HG03558 (cell line): Measurements from ENCODE around the gene ZNF385D.
"Not testable (repeated sequence)": the region's sequence is repeated elsewhere in the genome, so short reads cannot be mapped to it uniquely, and the experiment has no call there.

Experiments used
- ATAC-seq: cut with Tn5 transposase; IDR thresholded peaks from one replicate; pipeline ENCODE4 v1.9.1; 2021; ENCODE audit warnings: moderate number of reproducible peaks; ENCODE audit not compliant: unreplicated experiment; ENCODE audit errors: extremely low read depth

The ZNF385D gene

DNA sequence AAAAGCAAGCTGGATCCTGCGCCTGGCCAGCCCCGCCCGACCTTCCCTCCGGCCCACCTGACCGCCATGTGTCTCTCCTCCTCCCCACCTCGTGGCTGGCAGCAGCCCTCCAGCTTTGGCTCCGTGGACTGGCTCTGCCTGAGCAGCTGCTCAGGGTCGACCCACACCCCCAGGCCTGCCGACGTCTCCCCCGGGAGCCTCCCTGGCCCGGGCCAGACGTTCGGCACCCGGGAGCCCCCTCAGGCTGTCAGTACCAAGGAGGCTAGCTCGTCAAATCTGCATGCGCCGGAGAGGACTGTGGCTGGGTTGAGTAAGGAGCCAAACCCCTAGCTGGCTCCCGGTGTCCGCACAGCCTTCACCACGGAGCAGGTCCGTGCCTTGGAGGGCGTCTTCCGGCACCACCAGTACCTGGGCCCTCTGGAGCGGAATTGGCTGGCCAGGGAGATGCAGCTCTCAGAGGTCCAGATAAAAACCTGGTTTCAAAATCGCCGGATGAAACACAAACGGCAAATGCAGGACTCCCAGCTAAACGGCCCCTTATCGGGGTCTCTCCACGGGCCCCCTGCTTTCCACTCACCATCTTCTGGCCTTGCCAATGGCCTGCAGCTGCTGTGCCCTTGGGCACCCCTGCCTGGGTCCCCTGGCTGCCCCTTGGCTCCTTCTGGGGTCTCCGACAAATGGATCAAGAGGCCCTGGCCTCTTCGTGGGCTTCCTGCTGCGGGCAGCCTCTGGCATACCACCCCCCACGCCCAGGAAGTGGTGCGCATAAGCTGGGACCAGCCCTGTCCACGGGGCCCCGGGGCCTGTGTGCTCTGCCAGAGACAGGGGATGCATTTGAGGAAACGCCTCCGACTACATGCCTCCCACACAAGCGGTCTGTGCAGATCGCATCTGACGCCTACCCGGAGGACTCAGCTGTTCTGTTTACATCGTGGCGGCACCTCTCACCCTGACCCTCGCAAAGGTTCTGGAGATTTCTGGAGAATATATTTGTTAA, 345.0 kb downstream of the ZNF385D start:
- ATAC-seq = no peak

DNA sequence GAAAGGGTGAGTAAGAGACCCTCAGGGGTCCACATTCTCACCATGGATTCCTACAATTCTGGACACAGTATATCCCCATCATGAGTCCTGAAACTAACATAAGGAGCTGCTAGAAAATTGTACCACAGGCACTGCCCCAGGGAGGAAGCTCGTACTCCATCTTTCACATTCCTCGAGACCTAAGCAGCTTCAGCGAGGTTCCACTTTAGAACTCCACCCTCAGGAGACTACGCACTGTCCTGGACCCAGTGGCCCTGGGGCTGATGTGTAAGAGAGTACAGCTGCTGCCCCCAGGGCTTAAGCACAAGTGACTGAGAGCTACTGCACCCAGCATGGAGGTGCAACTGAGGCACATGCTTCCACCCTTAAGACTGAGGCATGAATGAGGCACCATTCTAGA, 352.5 kb downstream of the ZNF385D start:
- ATAC-seq = no peak

DNA sequence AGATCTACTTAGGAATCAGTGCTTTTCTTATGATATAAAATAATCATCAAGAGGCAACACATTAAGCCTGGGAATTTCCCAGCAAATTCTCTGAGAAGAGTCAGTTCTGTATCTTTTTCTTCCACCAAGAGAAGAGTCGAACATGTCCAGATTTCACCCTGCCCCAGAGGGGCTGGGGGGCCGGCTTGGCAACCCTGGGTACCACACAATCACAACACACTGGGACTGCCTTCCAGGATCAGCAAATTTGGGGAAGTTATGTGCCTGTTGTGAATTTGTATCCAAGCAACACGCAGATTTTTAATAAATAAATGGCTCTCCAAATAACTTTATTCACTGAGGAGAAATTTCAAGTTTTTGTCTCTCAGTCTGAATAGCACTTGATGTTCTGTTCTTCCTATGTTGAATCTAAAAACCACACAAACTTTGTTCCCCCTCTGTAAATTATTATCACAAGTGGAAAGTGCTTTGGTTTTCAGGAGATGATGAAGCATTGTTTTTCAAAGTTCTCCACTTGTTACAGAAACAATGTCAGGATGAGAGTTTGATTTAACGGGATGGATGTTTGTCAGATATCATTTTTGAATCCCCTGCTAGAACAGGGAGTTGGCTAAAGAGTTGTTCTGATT, 357.2 kb downstream of the ZNF385D start:
- no peak for ATAC-seq

DNA sequence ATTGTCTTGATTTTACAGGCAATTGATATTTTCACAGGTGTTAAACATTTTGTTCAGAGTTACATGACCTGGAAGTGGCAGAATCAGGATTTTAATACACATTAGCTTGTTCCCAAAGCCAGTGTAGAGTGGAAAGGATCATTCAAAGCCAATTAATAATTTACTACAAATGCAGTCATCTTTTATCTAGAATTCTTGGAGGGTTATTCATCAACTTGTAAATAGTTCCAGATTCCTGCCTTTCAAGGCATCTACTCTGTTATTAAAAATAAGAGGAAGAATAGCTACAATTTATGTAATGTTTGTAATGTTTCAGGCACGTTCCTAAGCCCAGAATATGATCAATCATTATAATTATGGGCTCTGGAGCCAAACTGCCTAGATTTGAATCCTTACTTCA, 358.5 kb downstream of the ZNF385D start:
- no peak for ATAC-seq

DNA sequence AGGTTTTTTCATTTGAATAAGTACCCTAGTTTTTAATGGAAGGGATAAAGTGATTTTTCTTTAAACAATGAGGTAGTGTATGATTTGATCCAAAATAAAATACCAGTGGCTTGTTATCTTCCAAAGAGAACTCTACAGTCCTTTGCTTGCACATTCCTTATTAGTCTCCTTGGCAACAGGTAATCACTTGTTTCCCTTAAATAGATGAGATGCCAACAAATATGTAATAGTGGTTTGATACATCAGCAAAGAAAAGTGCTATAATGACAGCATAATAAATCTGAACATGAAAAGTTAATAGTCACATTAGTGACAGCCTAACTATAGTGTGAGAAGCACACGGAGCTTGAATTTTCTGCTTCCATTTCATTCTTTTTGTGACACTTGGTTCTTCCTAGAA, 360.2 kb downstream of the ZNF385D start:
- no peak for ATAC-seq

DNA sequence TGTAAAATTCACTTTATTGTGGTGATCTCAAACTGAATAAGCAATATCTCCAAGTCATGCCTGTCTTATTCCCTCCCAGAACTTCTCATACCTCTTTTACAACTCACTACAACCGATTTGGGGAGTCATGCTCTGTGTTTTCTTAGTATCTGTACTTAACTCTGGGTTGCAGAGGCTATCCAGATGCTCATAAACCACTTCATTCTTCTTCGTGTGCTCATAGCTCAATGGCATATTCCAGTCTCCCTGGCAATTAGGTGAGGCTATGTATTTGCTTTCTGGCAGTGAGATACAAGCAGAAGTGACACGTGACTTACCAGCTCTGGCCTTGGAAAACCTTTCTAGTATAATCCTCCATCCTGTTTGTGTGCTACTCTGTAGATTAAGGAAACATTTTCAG, 360.9 kb downstream of the ZNF385D start:
- no peak for ATAC-seq

DNA sequence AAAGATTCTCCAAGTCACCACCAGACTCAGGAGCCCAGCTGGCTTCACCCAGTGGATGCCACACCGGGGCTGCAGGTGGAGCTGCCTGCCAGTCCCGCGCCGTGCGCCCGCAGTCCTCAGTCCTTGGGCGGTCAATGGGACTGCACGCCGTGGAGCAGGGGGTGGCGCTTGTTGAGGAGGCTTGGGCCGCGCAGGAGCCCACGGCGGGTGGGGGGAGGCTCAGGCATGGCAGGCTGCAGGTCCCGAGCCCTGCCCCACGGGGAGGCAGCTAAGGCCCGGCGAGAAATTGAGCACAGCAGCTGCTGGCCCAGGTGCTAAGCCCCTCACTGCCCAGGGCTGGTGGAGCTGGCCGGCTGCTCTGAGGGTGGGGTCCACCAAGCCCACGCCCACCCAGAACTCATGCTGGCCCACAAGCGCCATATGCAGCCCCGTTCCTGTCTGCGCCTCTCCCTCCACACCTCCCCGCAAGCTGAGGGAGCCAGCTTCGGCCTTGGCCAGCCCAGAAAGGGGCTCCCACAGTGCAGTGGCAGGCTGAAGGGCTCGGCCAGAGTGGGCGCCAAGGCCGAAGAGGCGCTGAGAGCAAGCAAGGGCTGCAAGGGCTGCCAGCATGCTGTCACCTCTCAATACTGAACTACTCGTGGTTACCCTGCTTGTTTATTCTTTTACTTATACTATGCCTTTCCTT, 363.7 kb downstream of the ZNF385D start:
- ATAC-seq = not testable (repeated sequence)

DNA sequence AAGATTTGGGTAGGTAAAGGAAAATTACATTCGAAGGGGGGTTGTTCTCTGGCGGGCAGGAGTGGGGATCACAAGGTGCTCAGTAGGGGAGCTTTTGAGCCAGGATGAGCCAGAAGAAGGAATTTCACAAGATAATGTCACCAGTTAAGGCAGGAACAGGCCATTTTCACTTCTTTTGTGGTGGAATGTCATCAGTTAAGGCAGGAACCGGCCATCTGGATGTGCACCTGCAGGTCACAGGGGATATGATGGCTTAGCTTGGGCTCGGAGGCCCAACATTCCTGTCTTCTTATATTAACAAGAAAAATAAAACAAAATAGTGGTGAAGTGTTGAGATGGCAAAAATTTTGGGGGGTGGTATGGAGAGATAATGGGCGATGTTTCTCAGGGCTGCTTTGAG, 373.0 kb downstream of the ZNF385D start:
- not testable (repeated sequence) for ATAC-seq

DNA sequence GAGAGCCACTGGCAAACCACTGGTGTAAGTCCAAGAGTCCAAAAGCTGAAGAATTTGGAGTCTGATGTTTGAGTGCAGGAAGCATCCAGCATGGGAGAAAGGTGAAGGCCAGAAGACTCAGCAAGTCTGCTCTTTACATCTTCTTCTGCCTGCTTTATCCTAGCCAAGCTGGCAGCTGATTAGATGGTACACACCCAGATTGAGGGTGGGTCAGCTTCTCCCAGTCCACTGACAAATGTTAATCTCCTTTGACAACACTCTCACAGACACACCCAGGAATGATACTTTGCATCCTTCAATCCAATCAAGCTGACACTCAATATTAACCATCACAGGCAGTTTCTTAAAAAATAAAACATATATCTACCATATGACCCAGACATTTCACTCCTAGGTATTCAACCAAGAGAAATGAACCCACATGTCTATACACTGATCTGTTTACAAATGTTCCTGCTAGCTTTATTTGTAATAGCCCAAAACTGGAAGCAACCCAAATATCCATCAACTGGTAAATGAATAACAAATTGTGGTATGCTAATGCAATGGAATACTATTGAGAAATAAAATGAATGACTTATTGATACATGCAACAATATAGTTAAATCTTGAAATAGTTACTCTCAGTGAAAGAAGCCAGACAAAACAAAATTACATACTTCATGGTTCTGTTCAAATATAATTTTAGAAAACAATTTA, 373.8 kb downstream of the ZNF385D start:
- ATAC-seq = no peak

DNA sequence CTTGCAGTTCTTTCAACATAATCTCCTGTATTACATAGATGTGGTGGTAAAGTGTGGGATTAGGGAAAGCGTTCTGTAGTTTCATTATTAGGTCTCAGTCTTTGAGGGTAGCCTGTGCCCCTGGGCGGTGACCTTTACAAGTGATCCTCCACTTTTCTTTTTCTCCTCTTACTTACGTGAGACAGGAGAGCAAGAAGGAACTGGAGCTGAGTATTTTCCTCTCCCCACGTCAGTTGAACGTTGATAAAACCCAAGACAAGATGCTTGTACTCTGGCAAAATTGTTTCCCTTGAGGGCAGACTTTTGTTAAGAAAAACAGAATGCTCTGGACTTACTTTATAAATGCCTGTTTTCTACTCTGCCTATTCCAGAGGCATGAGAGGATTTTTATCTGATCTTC, 378.7 kb downstream of the ZNF385D start:
- no peak for ATAC-seq
